Gastrocnemius medialis (tissue), 4 donors: ENCODE data around the gene MGAT4C.

ENCODE experiments used
- POLR2A ChIP-seq, 2 donors: fragments of 450-650 bp; IDR thresholded peaks; one replicate each; pipeline ENCODE4 v1.6.1; 2017; ENCODE audit warnings: antibody characterized with exemption in 2 of 2, mild to moderate bottlenecking in 2 of 2, moderate library complexity in 2 of 2
- TF ChIP-seq, protein P1 (sequence below), 5 experiments: fragments of 450-650 bp in 3 of 5; fragments of 200-600 bp in 2 of 5; sonication (generic) in 2 of 5; IDR thresholded peaks in 4 of 5; conservative IDR thresholded peaks in 1 of 5; 1 replicate in 4 of 5; 2 replicates in 1 of 5; pipeline ENCODE4 v1.5.1; 2016 to 2019; ENCODE audit warnings: antibody characterized with exemption in 5 of 5, mild to moderate bottlenecking in 3 of 5, moderate library complexity in 3 of 5

GRCh38 chr12:86118161-86118560 lies 138.0 kb downstream of the MGAT4C start:
- TF ChIP-seq, protein P1, sequence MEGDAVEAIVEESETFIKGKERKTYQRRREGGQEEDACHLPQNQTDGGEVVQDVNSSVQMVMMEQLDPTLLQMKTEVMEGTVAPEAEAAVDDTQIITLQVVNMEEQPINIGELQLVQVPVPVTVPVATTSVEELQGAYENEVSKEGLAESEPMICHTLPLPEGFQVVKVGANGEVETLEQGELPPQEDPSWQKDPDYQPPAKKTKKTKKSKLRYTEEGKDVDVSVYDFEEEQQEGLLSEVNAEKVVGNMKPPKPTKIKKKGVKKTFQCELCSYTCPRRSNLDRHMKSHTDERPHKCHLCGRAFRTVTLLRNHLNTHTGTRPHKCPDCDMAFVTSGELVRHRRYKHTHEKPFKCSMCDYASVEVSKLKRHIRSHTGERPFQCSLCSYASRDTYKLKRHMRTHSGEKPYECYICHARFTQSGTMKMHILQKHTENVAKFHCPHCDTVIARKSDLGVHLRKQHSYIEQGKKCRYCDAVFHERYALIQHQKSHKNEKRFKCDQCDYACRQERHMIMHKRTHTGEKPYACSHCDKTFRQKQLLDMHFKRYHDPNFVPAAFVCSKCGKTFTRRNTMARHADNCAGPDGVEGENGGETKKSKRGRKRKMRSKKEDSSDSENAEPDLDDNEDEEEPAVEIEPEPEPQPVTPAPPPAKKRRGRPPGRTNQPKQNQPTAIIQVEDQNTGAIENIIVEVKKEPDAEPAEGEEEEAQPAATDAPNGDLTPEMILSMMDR (IDR thresholded peaks at IDR 0.05 in 4 of 5, conservative IDR thresholded peaks at IDR 0.05 in 1 of 5): no peak
- TF ChIP-seq POLR2A (IDR thresholded peaks at IDR 0.05): no peak
